CD14-positive monocyte (primary cell): ENCODE results near the gene PLEKHM2. TPM values are rescaled to one million over a fixed set of nuclear protein-coding genes. Genes with fewer than 3 reads are reported as not detected.
A peak's percentile ranks its signal among the peaks of the same experiment; 100 is the strongest.

Experiments used
- DNase-seq, 3 donors: peaks; one replicate each; pipeline ENCODE4 v3.0.0-alpha.2; 2011 to 2022
- H2AFZ ChIP-seq: 2 replicates; pipeline ENCODE4 v1.6.0; 2012; ENCODE audit warnings: mild to moderate bottlenecking, low read depth, low read length, inconsistent platforms; ENCODE audit not compliant: insufficient read depth, poor library complexity, severe bottlenecking
- H3K27ac ChIP-seq, 2 donors: 1 replicate in 1 of 2; 2 replicates in 1 of 2; pipeline ENCODE4 v1.5.1; 2012 to 2013; ENCODE audit warnings: low read length in 2 of 2, control low read depth in 1 of 2, inconsistent platforms in 1 of 2, low read depth in 1 of 2, mild to moderate bottlenecking in 1 of 2
- H3K27me3 ChIP-seq, 2 donors: one replicate each; pipeline versions ENCODE4 v1.6.0 to v1.6.1; 2011 to 2013; ENCODE audit warnings: low read length in 2 of 2; ENCODE audit not compliant: control insufficient read depth in 2 of 2, insufficient read depth in 2 of 2
- H3K36me3 ChIP-seq, 2 donors: replicated peaks in 1 of 2; 1 replicate in 1 of 2; 2 replicates in 1 of 2; pipeline versions ENCODE4 v1.5.1 to v1.6.1; 2012 to 2013; ENCODE audit warnings: low read length in 2 of 2, control low read depth in 1 of 2, inconsistent platforms in 1 of 2, mild to moderate bottlenecking in 1 of 2; ENCODE audit not compliant: insufficient read depth in 2 of 2, control insufficient read depth in 1 of 2
- H3K4me1 ChIP-seq, 2 donors: 1 replicate in 1 of 2; 2 replicates in 1 of 2; pipeline versions ENCODE4 v1.5.1 to v1.6.1; 2012 to 2013; ENCODE audit warnings: low read length in 2 of 2, control low read depth in 1 of 2, inconsistent platforms in 1 of 2, mild to moderate bottlenecking in 1 of 2, moderate library complexity in 1 of 2; ENCODE audit not compliant: insufficient read depth in 2 of 2, control insufficient read depth in 1 of 2
- H3K4me2 ChIP-seq: replicated peaks from 2 replicates; pipeline ENCODE3; 2012; ENCODE audit warnings: low read length, moderate library complexity, mild to moderate bottlenecking; ENCODE audit not compliant: poor library complexity, severe bottlenecking; ENCODE audit errors: extremely low read depth
- H3K4me3 ChIP-seq, 3 experiments: fragments of 200-600 bp in 1 of 3; sonication (generic) in 1 of 3; replicated peaks in 1 of 3; 1 replicate in 2 of 3; 2 replicates in 1 of 3; pipeline ENCODE4 v1.5.1; 2011 to 2013; ENCODE audit warnings: low read length in 3 of 3, mild to moderate bottlenecking in 3 of 3, control low read depth in 2 of 3, low read depth in 2 of 3, inconsistent platforms in 1 of 3, moderate library complexity in 1 of 3
- H3K79me2 ChIP-seq: 2 replicates; pipeline ENCODE4 v1.6.0; 2012; ENCODE audit warnings: mild to moderate bottlenecking, control low read depth, inconsistent platforms, low read length, moderate library complexity; ENCODE audit not compliant: insufficient read depth
- H3K9ac ChIP-seq: 2 replicates; pipeline ENCODE4 v1.6.0; 2017; ENCODE audit warnings: low read length, mild to moderate bottlenecking; ENCODE audit not compliant: insufficient read depth, poor library complexity, severe bottlenecking
- H3K9me3 ChIP-seq, 2 donors: replicated peaks in 1 of 2; 1 replicate in 1 of 2; 2 replicates in 1 of 2; pipeline versions ENCODE4 v1.5.1 to v1.6.1; 2012 to 2013; ENCODE audit warnings: low read length in 2 of 2, control low read depth in 1 of 2; ENCODE audit not compliant: control insufficient read depth in 1 of 2, insufficient read depth in 1 of 2
- H4K20me1 ChIP-seq: 2 replicates; pipeline ENCODE4 v1.6.0; 2012; ENCODE audit warnings: mild to moderate bottlenecking, low read length, control low read depth, moderate library complexity; ENCODE audit not compliant: insufficient read depth
- H3K27ac Mint-ChIP-seq, 7 donors: one replicate each; pipeline ENCODE4 v1.8.0; 2020; ENCODE audit warnings: mild to moderate bottlenecking in 7 of 7, mixed read lengths in 7 of 7, moderate library complexity in 6 of 7, inconsistent platforms in 2 of 7
- H3K27me3 Mint-ChIP-seq, 3 donors: one replicate each; pipeline ENCODE4 v1.8.0; 2021 to 2022; ENCODE audit warnings: low read depth in 3 of 3, mild to moderate bottlenecking in 3 of 3, mixed read lengths in 3 of 3, moderate library complexity in 3 of 3, inconsistent platforms in 1 of 3
- H3K36me3 Mint-ChIP-seq, 2 donors: one replicate each; pipeline ENCODE4 v1.8.0; 2020; ENCODE audit warnings: mixed read lengths in 2 of 2, inconsistent platforms in 1 of 2, mild to moderate bottlenecking in 1 of 2
- H3K4me1 Mint-ChIP-seq: one replicate; pipeline ENCODE4 v1.8.0; 2020; ENCODE audit warnings: mild to moderate bottlenecking, mixed read lengths
- H3K4me3 Mint-ChIP-seq, 2 donors: one replicate each; pipeline ENCODE4 v1.8.0; 2020; ENCODE audit warnings: mild to moderate bottlenecking in 2 of 2, mixed read lengths in 2 of 2, moderate library complexity in 1 of 2
- H3K9me3 Mint-ChIP-seq, 7 donors: one replicate each; pipeline ENCODE4 v1.8.0; 2020 to 2022; ENCODE audit warnings: mixed read lengths in 7 of 7, mild to moderate bottlenecking in 6 of 7, moderate library complexity in 6 of 7, inconsistent platforms in 2 of 7
- CTCF ChIP-seq: fragments of 200-600 bp; IDR thresholded peaks from one replicate; pipeline ENCODE4 v1.8.0; 2022; ENCODE audit warnings: antibody characterized with exemption, mild to moderate bottlenecking
- WGBS: methylation state at CpG from one replicate; pipeline ENCODE4 v1.1.5; 2013; ENCODE audit warnings: missing lambda C conversion rate; ENCODE audit not compliant: insufficient coverage; 5-methylcytosine and 5-hydroxymethylcytosine counted together
- intact Hi-C, 2 donors: fragments of 100-400 bp; cut with micrococcal nuclease; formaldehyde crosslinking; loops; one replicate each; pipeline versions ENCODE4 v1.15.0 to v1.15.1; 2023
- polyA plus RNA-seq, 3 donors: library from polyadenylated mRNA; depleted of rRNA in 1 of 3; unstranded in 2 of 3; stranded (reverse) in 1 of 3; fragments of 300-500 nt in 2 of 3; fragments of >200 nt in 1 of 3; fragmentation: Illumina TruSeq in 2 of 3; gene quantifications; 1 replicate in 2 of 3; 2 replicates in 1 of 3; pipeline ENCODE4 v1.2.3, GENCODE V29; 2012 to 2021

Gene PLEKHM2
- polyA plus RNA-seq, 3 donors = 4.0 to 79.3 (median 5.8) TPM

- no peaks in the 10 kb centered on the region for H3K9me3 ChIP-seq
- intact Hi-C loops = no loop called here
- WGBS = 100% methylated on average over 2 of the region's 4 CpGs
These were observed 38.3 kb downstream of the PLEKHM2 start for GRCh38 chr1:15722411-15722810.

GRCh38 chr1:15722836-15723532 lies 38.9 kb downstream of the PLEKHM2 start:
- no peak overlapping the region for H3K9ac ChIP-seq
- H4K20me1 ChIP-seq = peaks cover 36% of the 10 kb centered on the region
- DNase-seq = no peak
- Mint-ChIP-seq H3K4me3 (no peak overlapping the region), H3K27ac (peak overlapping the region in 3 of 7 donors; percentile 0 to 81 (median 71)), H3K9me3 (no peaks in the 10 kb centered on the region), H3K4me1 (no peaks in the 10 kb centered on the region), H3K36me3 (peaks cover 77 to 100% of the 10 kb centered on the region in 2 donors), H3K27me3 (peaks cover 0 to 2% (median 0%) of the 10 kb centered on the region in 3 donors)
- H3K27me3 ChIP-seq = no peaks in the 10 kb centered on the region
- no peak for TF ChIP-seq CTCF
- H3K4me2 ChIP-seq = no peak overlapping the region
- WGBS = 93% methylated on average over 4 of the region's 13 CpGs
- no peak overlapping the region for H3K4me3 ChIP-seq
- no peaks in the 10 kb centered on the region for H3K79me2 ChIP-seq
- no peaks in the 10 kb centered on the region for H3K4me1 ChIP-seq
- H2AFZ ChIP-seq = no peak overlapping the region
- no peak overlapping the region for H3K27ac ChIP-seq
- peaks cover 89 to 96% of the 10 kb centered on the region in 2 donors for H3K36me3 ChIP-seq
- no peaks in the 10 kb centered on the region for H3K9me3 ChIP-seq
- intact Hi-C loops = no loop called here

More at GRCh38 chr1:15722411-15722810, 38.3 kb downstream of the PLEKHM2 start:
- no peak for TF ChIP-seq CTCF
- H3K4me3 ChIP-seq = no peak overlapping the region
- peaks cover 77 to 100% of the 10 kb centered on the region in 2 donors for H3K36me3 Mint-ChIP-seq
- H3K27me3 Mint-ChIP-seq = peaks cover 0 to 2% (median 0%) of the 10 kb centered on the region in 3 donors
- H3K27ac ChIP-seq = no peak overlapping the region
- no peaks in the 10 kb centered on the region for H3K79me2 ChIP-seq
- no peak overlapping the region for H3K9ac ChIP-seq
- peak overlapping the region in 1 of 7 donors; percentile 81 for H3K27ac Mint-ChIP-seq
- no peaks in the 10 kb centered on the region for H3K4me1 ChIP-seq
- no peaks in the 10 kb centered on the region for H3K4me1 Mint-ChIP-seq
- no peaks in the 10 kb centered on the region for H3K27me3 ChIP-seq
- H3K9me3 Mint-ChIP-seq = no peaks in the 10 kb centered on the region
- H2AFZ ChIP-seq = no peak overlapping the region
- no peak for DNase-seq
- H4K20me1 ChIP-seq = peaks cover 42% of the 10 kb centered on the region
- H3K4me3 Mint-ChIP-seq = no peak overlapping the region
- H3K4me2 ChIP-seq = no peak overlapping the region
- peaks cover 89 to 96% of the 10 kb centered on the region in 2 donors for H3K36me3 ChIP-seq
